ENCODE data around the gene GBP6. TPM values are rescaled to one million over a fixed set of nuclear protein-coding genes. Genes with fewer than 3 reads are reported as not detected.

GBP6 gene
- total RNA-seq, 1 experiment from 2014 or later: not detected

- Histone ChIP-seq H3K4me3 (ENCODE audit: low read depth, low read length, poor library complexity, severe bottlenecking) (no peak overlapping the region), H3K27me3 (replicated peaks; ENCODE audit: insufficient read depth, low read depth, low read length, poor library complexity) (no peaks in the 10 kb centered on the region), H3K9me3 (ENCODE audit: low read depth, low read length, poor library complexity, severe bottlenecking) (no peaks in the 10 kb centered on the region), H3K27ac (ENCODE audit: low read depth, low read length, poor library complexity, severe bottlenecking) (no peak overlapping the region), H3K4me1 (ENCODE audit: insufficient read depth, low read length, poor library complexity, severe bottlenecking) (no peaks in the 10 kb centered on the region), H3K36me3 (ENCODE audit: insufficient read depth, low read length, poor library complexity, severe bottlenecking) (no peaks in the 10 kb centered on the region)
- POLR2A ChIA-PET (ENCODE audit: low non-redundant PET): no interaction called here
- TF ChIP-seq, protein P1, sequence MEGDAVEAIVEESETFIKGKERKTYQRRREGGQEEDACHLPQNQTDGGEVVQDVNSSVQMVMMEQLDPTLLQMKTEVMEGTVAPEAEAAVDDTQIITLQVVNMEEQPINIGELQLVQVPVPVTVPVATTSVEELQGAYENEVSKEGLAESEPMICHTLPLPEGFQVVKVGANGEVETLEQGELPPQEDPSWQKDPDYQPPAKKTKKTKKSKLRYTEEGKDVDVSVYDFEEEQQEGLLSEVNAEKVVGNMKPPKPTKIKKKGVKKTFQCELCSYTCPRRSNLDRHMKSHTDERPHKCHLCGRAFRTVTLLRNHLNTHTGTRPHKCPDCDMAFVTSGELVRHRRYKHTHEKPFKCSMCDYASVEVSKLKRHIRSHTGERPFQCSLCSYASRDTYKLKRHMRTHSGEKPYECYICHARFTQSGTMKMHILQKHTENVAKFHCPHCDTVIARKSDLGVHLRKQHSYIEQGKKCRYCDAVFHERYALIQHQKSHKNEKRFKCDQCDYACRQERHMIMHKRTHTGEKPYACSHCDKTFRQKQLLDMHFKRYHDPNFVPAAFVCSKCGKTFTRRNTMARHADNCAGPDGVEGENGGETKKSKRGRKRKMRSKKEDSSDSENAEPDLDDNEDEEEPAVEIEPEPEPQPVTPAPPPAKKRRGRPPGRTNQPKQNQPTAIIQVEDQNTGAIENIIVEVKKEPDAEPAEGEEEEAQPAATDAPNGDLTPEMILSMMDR (conservative IDR thresholded peaks at IDR 0.05; ENCODE audit: low read depth, low read length): no peak
- TF ChIP-seq EZH2 (IDR thresholded peaks at IDR 0.05; ENCODE audit: borderline replicate concordance, low read depth, low read length, poor library complexity, severe bottlenecking): no peak
- no peak for DNase-seq (ENCODE audit: low spot score)
- CTCF ChIA-PET: no interaction called here
- intact Hi-C loops (cut with micrococcal nuclease; ENCODE audit: unreplicated experiment): no loop called here
- BruUV-seq (replicated peaks): no TSS peak
Observed at GRCh38 chr1:89351597-89352311, 12.1 kb upstream of the GBP6 start.

- H3K27me3 ChIP-seq (replicated peaks; ENCODE audit: insufficient read depth, low read depth, low read length, poor library complexity): no peaks in the 10 kb centered on the region
- intact Hi-C loops (cut with micrococcal nuclease; ENCODE audit: unreplicated experiment): no loop called here
- H3K9me3 ChIP-seq (ENCODE audit: low read depth, low read length, poor library complexity, severe bottlenecking): no peaks in the 10 kb centered on the region
- H3K4me3 ChIP-seq (ENCODE audit: low read depth, low read length, poor library complexity, severe bottlenecking): no peak overlapping the region
- ChIA-PET CTCF (no interaction called here), POLR2A (ENCODE audit: low non-redundant PET) (no interaction called here)
- TF ChIP-seq EZH2 (IDR thresholded peaks at IDR 0.05; ENCODE audit: borderline replicate concordance, low read depth, low read length, poor library complexity, severe bottlenecking): no peak
- TF ChIP-seq, protein P1 (conservative IDR thresholded peaks at IDR 0.05; ENCODE audit: low read depth, low read length): no peak
- no peak for DNase-seq (ENCODE audit: low spot score)
- BruUV-seq (replicated peaks): no TSS peak
- H3K27ac ChIP-seq (ENCODE audit: low read depth, low read length, poor library complexity, severe bottlenecking): no peak overlapping the region
- no peaks in the 10 kb centered on the region for H3K4me1 ChIP-seq (ENCODE audit: insufficient read depth, low read length, poor library complexity, severe bottlenecking)
- no peaks in the 10 kb centered on the region for H3K36me3 ChIP-seq (ENCODE audit: insufficient read depth, low read length, poor library complexity, severe bottlenecking)
Observed at GRCh38 chr1:89352421-89352820, 11.4 kb upstream of the GBP6 start.

- CTCF ChIA-PET: no interaction called here
- TF ChIP-seq, protein P1 (conservative IDR thresholded peaks at IDR 0.05; ENCODE audit: low read depth, low read length): no peak
- no peak for TF ChIP-seq EZH2 (IDR thresholded peaks at IDR 0.05; ENCODE audit: borderline replicate concordance, low read depth, low read length, poor library complexity, severe bottlenecking)
- no TSS peak for BruUV-seq (replicated peaks)
- no peaks in the 10 kb centered on the region for H3K4me1 ChIP-seq (ENCODE audit: insufficient read depth, low read length, poor library complexity, severe bottlenecking)
- no peak overlapping the region for H3K27ac ChIP-seq (ENCODE audit: low read depth, low read length, poor library complexity, severe bottlenecking)
- DNase-seq (ENCODE audit: low spot score): no peak
- no peaks in the 10 kb centered on the region for H3K36me3 ChIP-seq (ENCODE audit: insufficient read depth, low read length, poor library complexity, severe bottlenecking)
- no peaks in the 10 kb centered on the region for H3K27me3 ChIP-seq (replicated peaks; ENCODE audit: insufficient read depth, low read depth, low read length, poor library complexity)
- H3K4me3 ChIP-seq (ENCODE audit: low read depth, low read length, poor library complexity, severe bottlenecking): no peak overlapping the region
- intact Hi-C loops (cut with micrococcal nuclease; ENCODE audit: unreplicated experiment): no loop called here
- no peaks in the 10 kb centered on the region for H3K9me3 ChIP-seq (ENCODE audit: low read depth, low read length, poor library complexity, severe bottlenecking)
- POLR2A ChIA-PET (ENCODE audit: low non-redundant PET): no interaction called here
Observed at GRCh38 chr1:89354205-89354604, 9.7 kb upstream of the GBP6 start.

Data from A673 (cell line).